ENCODE data around the gene ANKRD17. TPM values are rescaled to one million over a fixed set of nuclear protein-coding genes. Genes with fewer than 3 reads are reported as not detected.
A peak's percentile ranks its signal among the peaks of the same experiment; 100 is the strongest.
"Not testable (repeated sequence)": the region's sequence is repeated elsewhere in the genome, so short reads cannot be mapped to it uniquely, and the experiment has no call there.

The ANKRD17 gene
- 10 to 100 TPM; 10.0 to 18.0 (median 14.6) TPM for polyA plus RNA-seq

GRCh38 chr4:73258686-73259570 is at the start of gene ANKRD17:
TSS of gene ANKRD17 (minus strand) at chr4:73258798. CDS start at chr4:73258668, 130 bp downstream.
- peak within 1 kb of the TSS; percentile 94 for H3K27ac ChIP-seq (ENCODE audit: low read depth, low read length)
- whole genome bisulfite sequencing, 3 donors, result 0% methylated on average over 68 to 78 of the region's 80 CpGs

GRCh38 chr4:73308286-73308685 is 49.7 kb upstream of the ANKRD17 start:
- H3K27ac ChIP-seq (ENCODE audit: low read depth, low read length), result no peak overlapping the region

GRCh38 chr4:73303711-73304110 is 45.1 kb upstream of the ANKRD17 start:
- WGBS, 3 donors, result 91 to 97% (median 96%) methylated on average over 4 of the region's 4 CpGs

More at GRCh38 chr4:73308286-73308685, 49.7 kb upstream of the ANKRD17 start:
- WGBS, 3 donors, result 57 to 79% (median 58%) methylated on average over 3 of the region's 3 CpGs

GRCh38 chr4:73299548-73300280 is 41.1 kb upstream of the ANKRD17 start:
- WGBS, 3 donors, result 90 to 94% (median 91%) methylated on average over 25 of the region's 25 CpGs

More at GRCh38 chr4:73303711-73304110, 45.1 kb upstream of the ANKRD17 start:
- H3K27ac ChIP-seq (ENCODE audit: low read depth, low read length), result no peak overlapping the region

GRCh38 chr4:73292661-73293060 is 34.1 kb upstream of the ANKRD17 start:
- H3K27ac ChIP-seq (ENCODE audit: low read depth, low read length), result not testable (repeated sequence)
- WGBS, 3 donors, result 85 to 92% (median 91%) methylated on average over 9 of the region's 9 CpGs

More at GRCh38 chr4:73299548-73300280, 41.1 kb upstream of the ANKRD17 start:
- H3K27ac ChIP-seq (ENCODE audit: low read depth, low read length), result no peak overlapping the region

GRCh38 chr4:73281982-73282381 is 23.4 kb upstream of the ANKRD17 start:
- no peak overlapping the region for H3K27ac ChIP-seq (ENCODE audit: low read depth, low read length)
- 90 to 93% (median 91%) methylated on average over 5 of the region's 5 CpGs for WGBS, 3 donors

- no peak overlapping the region for H3K27ac ChIP-seq (ENCODE audit: low read depth, low read length)
- 80 to 86% (median 82%) methylated on average over 2 of the region's 2 CpGs for WGBS, 3 donors
Measured at GRCh38 chr4:73281396-73281795, 22.8 kb upstream of the ANKRD17 start.

GRCh38 chr4:73277201-73277600 is 18.6 kb upstream of the ANKRD17 start:
- no peak overlapping the region for H3K27ac ChIP-seq (ENCODE audit: low read depth, low read length)
- 97 to 100% (median 97%) methylated on average over 1 of the region's 1 CpG for WGBS, 3 donors

GRCh38 chr4:73275318-73275654 is 16.7 kb upstream of the ANKRD17 start:
- no peak overlapping the region for H3K27ac ChIP-seq (ENCODE audit: low read depth, low read length)
- whole genome bisulfite sequencing, 3 donors, result 34 to 82% (median 74%) methylated on average over 1 of the region's 1 CpG

GRCh38 chr4:73272816-73273215 is 14.2 kb upstream of the ANKRD17 start:
- H3K27ac ChIP-seq (ENCODE audit: low read depth, low read length), result no peak overlapping the region

GRCh38 chr4:73267050-73267449 is 8.5 kb upstream of the ANKRD17 start:
- no peak overlapping the region for H3K27ac ChIP-seq (ENCODE audit: low read depth, low read length)
- WGBS, 3 donors, result 81 to 84% (median 83%) methylated on average over 2 of the region's 2 CpGs

- peak overlapping the region; percentile 94 for H3K27ac ChIP-seq (ENCODE audit: low read depth, low read length)
- 0% methylated on average over 8 of the region's 8 CpGs for WGBS, 3 donors
Measured at GRCh38 chr4:73259571-73260090, 1.0 kb upstream of the ANKRD17 start.

- peak overlapping the region; percentile 94 for H3K27ac ChIP-seq (ENCODE audit: low read depth, low read length)
- WGBS, 3 donors, result 0 to 1% (median 0%) methylated on average over 17 to 26 of the region's 30 CpGs
Measured at GRCh38 chr4:73258436-73258685, 237 bp downstream of the ANKRD17 start.

GRCh38 chr4:73257651-73258435 is 755 bp downstream of the ANKRD17 start:
- peak overlapping the region; percentile 94 for H3K27ac ChIP-seq (ENCODE audit: low read depth, low read length)
- WGBS, 3 donors, result 0 to 1% (median 0%) methylated on average over 27 to 34 of the region's 34 CpGs

GRCh38 chr4:73257234-73257633 is 1.4 kb downstream of the ANKRD17 start:
- WGBS, 3 donors, result 1 to 2% (median 2%) methylated on average over 6 of the region's 6 CpGs
- peak overlapping the region; percentile 94 for H3K27ac ChIP-seq (ENCODE audit: low read depth, low read length)

- H3K27ac ChIP-seq (ENCODE audit: low read depth, low read length), result not testable (repeated sequence)
- 74 to 88% (median 87%) methylated on average over 7 to 8 of the region's 8 CpGs for WGBS, 3 donors
Measured at GRCh38 chr4:73255847-73256246, 2.8 kb downstream of the ANKRD17 start.

GRCh38 chr4:73252001-73252400 is 6.6 kb downstream of the ANKRD17 start:
- H3K27ac ChIP-seq (ENCODE audit: low read depth, low read length), result no peak overlapping the region

- 90 to 94% (median 92%) methylated on average over 2 of the region's 2 CpGs for WGBS, 3 donors
- H3K27ac ChIP-seq (ENCODE audit: low read depth, low read length), result no peak overlapping the region
Measured at GRCh38 chr4:73251384-73251783, 7.2 kb downstream of the ANKRD17 start.

- H3K27ac ChIP-seq (ENCODE audit: low read depth, low read length), result no peak overlapping the region
- 93 to 96% (median 95%) methylated on average over 9 of the region's 9 CpGs for WGBS, 3 donors
Measured at GRCh38 chr4:73250642-73251041, 8.0 kb downstream of the ANKRD17 start.
